DOHH2 (cell line): ENCODE data around the gene SDHAF4.

ENCODE experiments used
- CTCF ChIP-seq: fragments of 200-600 bp; sonication (generic); IDR thresholded peaks from one replicate; pipeline ENCODE4 v1.5.1; 2014; ENCODE audit warnings: antibody characterized with exemption, mild to moderate bottlenecking, low read depth, low read length; ENCODE audit not compliant: poor library complexity, severe bottlenecking
- EZH2phosphoT487 ChIP-seq: fragments of 200-600 bp; sonication (generic); IDR thresholded peaks from 2 replicates; pipeline ENCODE4 v1.6.1; 2017; ENCODE audit warnings: borderline replicate concordance, mild to moderate bottlenecking, antibody characterized with exemption, low read length, moderate library complexity, mixed read lengths

GRCh38 chr6:70549327-70549726 is 17.4 kb upstream of the SDHAF4 start:
- TF ChIP-seq CTCF: no peak
- TF ChIP-seq EZH2phosphoT487: no peak
